ENCODE measurements around the gene CUL7.
A peak's percentile ranks its signal among the peaks of the same experiment; 100 is the strongest.
"Not testable (repeated sequence)": the region's sequence is repeated elsewhere in the genome, so short reads cannot be mapped to it uniquely, and the experiment has no call there.

CUL7 gene

DNA sequence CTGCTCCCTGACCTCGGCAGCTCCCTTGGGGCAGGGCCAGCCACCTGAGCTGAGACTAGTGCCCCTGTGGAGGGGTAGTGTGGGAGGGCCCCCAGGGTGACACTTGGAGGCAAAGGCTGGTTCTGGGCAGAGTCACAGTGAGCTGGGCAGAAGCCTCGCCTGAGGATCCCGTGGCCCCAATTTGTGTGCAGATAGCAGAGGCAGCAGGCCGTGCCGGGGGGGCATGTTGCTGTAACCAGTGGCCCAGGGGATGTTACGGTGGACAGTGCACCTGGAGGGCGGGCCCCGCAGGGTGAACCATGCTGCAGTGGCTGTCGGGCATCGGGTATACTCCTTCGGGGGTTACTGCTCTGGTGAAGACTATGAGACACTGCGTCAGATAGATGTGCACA lies 36.7 kb downstream of the CUL7 start:
- DNase-seq, result no peak

- no peak for DNase-seq
Observed at GRCh38 chr6:43016176-43016942, 37.3 kb downstream of the CUL7 start.

DNA sequence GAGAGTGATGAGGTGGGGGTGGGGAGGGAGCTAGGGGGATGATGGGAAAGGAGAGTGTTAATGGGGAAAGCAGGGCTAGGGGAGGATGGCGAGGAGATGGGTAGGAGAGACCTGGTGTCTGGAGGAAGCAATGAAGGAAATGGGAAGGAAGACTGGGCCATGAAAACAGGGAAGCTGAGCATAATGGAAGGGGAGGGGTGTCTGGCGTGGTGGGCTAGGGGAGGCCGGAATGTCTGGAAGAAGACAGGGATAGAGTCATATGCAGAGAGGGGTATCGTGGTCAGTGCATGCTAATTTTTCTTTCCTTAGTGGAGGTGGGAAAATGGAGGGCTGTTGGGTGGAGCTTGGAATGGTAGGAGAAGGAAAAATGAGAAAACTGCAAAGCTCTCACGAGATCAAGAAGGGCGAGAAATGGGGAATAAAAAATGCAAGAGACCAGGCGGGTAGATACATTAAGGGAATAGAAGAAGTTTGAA lies 39.2 kb downstream of the CUL7 start:
- peak in 1 of 56 donors; percentile 38 for DNase-seq

GRCh38 chr6:43013843-43014433 lies 39.7 kb downstream of the CUL7 start, which contains the start of the genes KLHDC3 and MEA1:
KLHDC3 (plus strand) TSS chr6:43014249; CDS start chr6:43017193, 2,944 bp downstream.
MEA1 (minus strand) TSS chr6:43013946; CDS start chr6:43013813, 133 bp downstream.
- DNase-seq, result peak; percentile 85 to 100 (median 99)

DNA sequence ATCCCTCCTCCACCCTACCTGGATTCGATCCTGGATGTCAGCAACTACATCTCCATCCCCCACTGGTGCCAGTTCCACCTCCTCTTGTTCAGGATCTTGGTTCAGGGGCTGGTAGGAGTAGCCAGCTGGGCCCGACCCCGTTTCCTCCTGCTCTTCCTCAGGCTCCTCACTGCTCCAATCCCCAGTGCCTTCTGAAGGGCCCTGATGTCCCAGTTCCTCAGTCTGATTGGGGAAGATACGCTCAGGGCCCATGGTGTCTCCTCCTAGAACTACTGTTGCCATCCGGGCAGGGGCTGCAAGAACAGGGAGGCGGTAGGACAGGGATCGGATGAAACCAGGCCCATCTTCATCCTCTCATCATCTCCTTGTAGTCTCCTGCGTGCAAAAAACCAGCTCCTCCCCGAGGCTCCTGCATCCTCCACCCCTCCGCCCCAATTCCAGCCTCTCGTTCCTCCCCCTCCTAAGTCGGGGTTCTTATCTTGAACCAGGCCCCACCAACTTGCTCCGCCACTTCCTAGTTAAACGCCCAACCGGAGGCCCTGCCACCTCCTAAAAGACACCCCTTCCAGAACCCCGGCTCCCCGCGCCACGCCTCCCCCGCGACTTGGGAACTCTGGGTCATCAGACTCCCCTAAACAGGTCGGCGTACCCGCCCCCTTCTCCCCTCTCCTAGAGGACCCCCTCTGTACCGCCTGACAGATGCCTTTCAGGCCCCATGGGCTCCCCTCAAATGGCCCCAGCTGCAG lies 40.4 kb downstream of the CUL7 start:
- peak in 10 of 56 donors; percentile 41 to 85 (median 78) for DNase-seq

DNA sequence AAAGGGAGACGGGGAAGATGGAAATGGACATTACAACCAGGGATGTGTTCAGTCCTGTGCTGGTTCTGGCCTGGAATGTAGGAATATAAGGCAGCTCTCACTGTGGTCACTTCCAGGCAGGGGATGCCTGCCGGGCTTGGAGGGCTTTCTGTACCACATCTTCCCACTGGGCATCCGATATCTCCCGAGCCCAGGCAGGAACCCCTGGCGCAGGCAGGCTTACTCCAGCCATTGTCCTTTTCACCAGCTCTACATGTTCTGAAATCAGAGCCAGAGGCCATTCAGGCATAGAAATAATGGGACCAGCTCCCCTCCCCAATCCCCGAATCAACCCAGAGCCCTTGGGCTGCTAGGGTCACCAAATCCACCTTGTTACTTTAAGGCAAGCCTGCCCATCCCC lies 41.3 kb downstream of the CUL7 start:
- no peak for DNase-seq

GRCh38 chr6:43011207-43011606 lies 42.4 kb downstream of the CUL7 start:
- no peak for DNase-seq

- DNase-seq, result peak in 11 of 56 donors; percentile 3 to 48 (median 12)
Observed at GRCh38 chr6:43009124-43009523, 44.5 kb downstream of the CUL7 start.

DNA sequence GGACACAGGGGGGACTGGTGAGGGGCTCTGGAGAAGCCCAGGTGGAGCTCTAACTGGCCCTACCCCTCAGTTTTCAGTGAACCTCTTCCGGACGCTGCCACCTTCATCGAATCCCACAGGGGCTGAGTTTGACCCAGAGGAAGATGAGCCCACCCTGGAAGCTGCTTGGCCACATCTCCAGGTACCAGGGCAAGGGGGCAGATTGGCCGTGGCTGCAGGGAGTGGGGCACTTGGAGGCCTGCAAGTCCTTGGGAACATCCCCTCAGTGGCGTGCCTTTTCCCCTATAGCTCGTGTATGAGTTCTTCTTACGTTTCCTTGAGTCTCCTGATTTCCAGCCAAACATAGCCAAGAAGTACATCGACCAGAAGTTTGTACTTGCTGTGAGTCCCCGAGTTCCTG lies 46.5 kb downstream of the CUL7 start:
- no peak for DNase-seq

- no peak for DNase-seq
Observed at GRCh38 chr6:43006251-43006650, 47.4 kb downstream of the CUL7 start.

GRCh38 chr6:43005844-43006243 lies 47.8 kb downstream of the CUL7 start:
- no peak for DNase-seq

DNA sequence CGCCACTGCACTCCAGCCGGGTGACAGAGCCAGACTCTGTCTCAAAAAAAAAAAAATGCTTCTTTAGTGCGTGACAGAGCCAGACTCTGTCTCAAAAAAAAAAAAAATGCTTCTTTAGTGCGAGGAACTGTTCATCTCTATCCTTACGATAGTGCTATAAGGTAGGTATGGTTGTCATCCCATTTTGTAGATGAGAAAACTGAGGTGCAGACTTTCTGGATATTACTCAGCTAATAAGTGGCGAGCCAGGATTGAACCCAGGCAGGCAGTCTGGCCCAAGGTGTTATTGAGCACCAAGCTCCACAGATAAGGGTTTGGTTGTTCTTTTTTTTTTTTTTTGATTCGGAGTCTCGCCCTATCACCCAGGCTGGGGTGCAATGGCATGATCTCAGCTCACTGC lies 51.8 kb downstream of the CUL7 start:
- DNase-seq, result no peak

- DNase-seq, result not testable (repeated sequence)
Observed at GRCh38 chr6:42998205-42998604, 55.4 kb downstream of the CUL7 start.

- no peak for DNase-seq
Observed at GRCh38 chr6:42996513-42996912, 57.1 kb downstream of the CUL7 start.

- no peak for DNase-seq
Observed at GRCh38 chr6:42993445-42993844, 60.2 kb downstream of the CUL7 start.

- DNase-seq, result no peak
Observed at GRCh38 chr6:42989923-42990322, 63.7 kb downstream of the CUL7 start.

DNA sequence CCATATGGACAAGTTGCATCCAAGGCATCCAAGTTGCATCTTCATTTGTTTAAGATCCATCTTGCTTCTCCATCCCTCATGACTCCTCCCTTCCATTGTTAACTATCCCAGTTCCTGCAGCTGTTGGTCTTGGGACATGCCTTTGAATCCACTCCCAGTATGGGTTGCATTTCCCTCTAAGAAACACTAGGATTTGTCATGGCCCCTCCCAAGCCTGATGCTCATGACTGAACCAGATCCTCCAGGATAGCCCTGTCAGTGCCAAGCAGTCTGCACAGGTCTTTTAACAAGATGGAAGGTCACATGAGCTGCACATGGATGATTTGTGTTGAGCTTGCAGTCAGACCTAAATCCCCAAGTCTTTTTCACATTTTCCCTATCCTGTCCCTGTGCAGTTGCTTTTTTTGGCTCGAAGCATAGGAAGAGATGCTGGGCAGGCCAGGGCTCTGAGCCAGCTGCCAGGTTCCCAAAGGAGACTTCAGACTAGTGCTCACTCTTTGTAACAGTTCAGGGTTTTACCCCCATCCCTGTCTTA lies 65.1 kb downstream of the CUL7 start:
- DNase-seq, result no peak

Data from nucleus accumbens (tissue), 56 donors.